A549 (cell line): Measurements from ENCODE around the gene RFX3.

Experiments used
- ESRRA ChIP-seq: fragments of 150-350 bp; IDR thresholded peaks from 2 replicates; pipeline ENCODE4 v1.6.1; 2014; ENCODE audit warnings: mild to moderate bottlenecking, low read length, borderline replicate concordance
- KDM5A ChIP-seq: fragments of 200-600 bp; sonication (generic); IDR thresholded peaks from 2 replicates; pipeline ENCODE4 v1.6.1; 2016; ENCODE audit warnings: antibody characterized with exemption, mild to moderate bottlenecking

- no peak for TF ChIP-seq ESRRA
- TF ChIP-seq KDM5A = no peak
Measured at GRCh38 chr9:3471883-3472282, 53.9 kb downstream of the RFX3 start.
